ENCODE results near the gene ITIH4. TPM values are rescaled to one million over a fixed set of nuclear protein-coding genes. Genes with fewer than 3 reads are reported as not detected.

ITIH4 gene
- total RNA-seq, 2 donors from 2014 or later, result 6.0 to 6.2 TPM

- Histone ChIP-seq H3K9me3 (ENCODE audit: control insufficient read depth, low read length) (no peaks in the 10 kb centered on the region), H3K27me3 (ENCODE audit: control insufficient read depth, insufficient read depth, low read length, poor library complexity, severe bottlenecking) (no peaks in the 10 kb centered on the region), H3K27ac (ENCODE audit: low read depth, low read length) (no peak overlapping the region), H3K4me1 (ENCODE audit: control insufficient read depth, insufficient read depth, low read length) (no peaks in the 10 kb centered on the region), H3K9ac (ENCODE audit: extremely low read depth, low read length, poor library complexity, severe bottlenecking) (no peak overlapping the region), H3K4me3 (ENCODE audit: low read length) (no peak overlapping the region), H3K36me3 (ENCODE audit: control insufficient read depth, insufficient read depth, low read length) (no peaks in the 10 kb centered on the region)
- no peaks in the 10 kb centered on the region for H3K36me3 Mint-ChIP-seq (ENCODE audit: low read depth)
- WGBS, 2 experiments (ENCODE audit: insufficient coverage in 1 of 2, insufficient read length in 1 of 2), result 92 to 93% methylated on average over 10 to 12 of the region's 13 CpGs
- no peaks in the 10 kb centered on the region for H3K9me3 Mint-ChIP-seq
- H3K27me3 Mint-ChIP-seq (ENCODE audit: insufficient read depth), result peaks cover 11% of the 10 kb centered on the region
- H3K4me3 Mint-ChIP-seq, result no peak overlapping the region
- no peak for TF ChIP-seq CTCF (conservative IDR thresholded peaks at IDR 0.05)
- peaks cover 13% of the 10 kb centered on the region for H3K4me1 Mint-ChIP-seq
- H3K27ac Mint-ChIP-seq, result no peak overlapping the region
- no peak for DNase-seq
These were observed 57.0 kb downstream of the ITIH4 start for GRCh38 chr3:52773361-52774065.

- H3K27me3 Mint-ChIP-seq (ENCODE audit: insufficient read depth), result peaks cover 11% of the 10 kb centered on the region
- WGBS, 2 experiments (ENCODE audit: insufficient coverage in 1 of 2, insufficient read length in 1 of 2), result 92 to 95% methylated on average over 10 of the region's 10 CpGs
- Histone ChIP-seq H3K4me1 (ENCODE audit: control insufficient read depth, insufficient read depth, low read length) (no peaks in the 10 kb centered on the region), H3K27me3 (ENCODE audit: control insufficient read depth, insufficient read depth, low read length, poor library complexity, severe bottlenecking) (no peaks in the 10 kb centered on the region), H3K4me3 (ENCODE audit: low read length) (peak overlapping the region; percentile 91), H3K9ac (ENCODE audit: extremely low read depth, low read length, poor library complexity, severe bottlenecking) (no peak overlapping the region), H3K27ac (ENCODE audit: low read depth, low read length) (no peak overlapping the region), H3K36me3 (ENCODE audit: control insufficient read depth, insufficient read depth, low read length) (peaks cover 16% of the 10 kb centered on the region), H3K9me3 (ENCODE audit: control insufficient read depth, low read length) (no peaks in the 10 kb centered on the region)
- H3K9me3 Mint-ChIP-seq, result no peaks in the 10 kb centered on the region
- peaks cover 13% of the 10 kb centered on the region for H3K36me3 Mint-ChIP-seq (ENCODE audit: low read depth)
- H3K4me1 Mint-ChIP-seq, result peaks cover 13% of the 10 kb centered on the region
- H3K4me3 Mint-ChIP-seq, result peak overlapping the region; percentile 84
- TF ChIP-seq CTCF (conservative IDR thresholded peaks at IDR 0.05), result no peak
- H3K27ac Mint-ChIP-seq, result peak overlapping the region; percentile 99
- no peak for DNase-seq
These were observed 58.8 kb downstream of the ITIH4 start for GRCh38 chr3:52771702-52772101.

- H3K4me1 Mint-ChIP-seq, result peaks cover 13% of the 10 kb centered on the region
- H3K36me3 ChIP-seq (ENCODE audit: control insufficient read depth, insufficient read depth, low read length), result peaks cover 17% of the 10 kb centered on the region
- peaks cover 11% of the 10 kb centered on the region for H3K27me3 Mint-ChIP-seq (ENCODE audit: insufficient read depth)
- peak overlapping the region; percentile 91 for H3K4me3 ChIP-seq (ENCODE audit: low read length)
- H3K9me3 ChIP-seq (ENCODE audit: control insufficient read depth, low read length), result no peaks in the 10 kb centered on the region
- TF ChIP-seq CTCF (conservative IDR thresholded peaks at IDR 0.05), result no peak
- peak overlapping the region; percentile 84 for H3K4me3 Mint-ChIP-seq
- H3K27ac Mint-ChIP-seq, result peak overlapping the region; percentile 99
- no peaks in the 10 kb centered on the region for H3K4me1 ChIP-seq (ENCODE audit: control insufficient read depth, insufficient read depth, low read length)
- 60 to 64% methylated on average over 4 to 5 of the region's 5 CpGs for WGBS, 2 experiments (ENCODE audit: insufficient coverage in 1 of 2, insufficient read length in 1 of 2)
- H3K27me3 ChIP-seq (ENCODE audit: control insufficient read depth, insufficient read depth, low read length, poor library complexity, severe bottlenecking), result no peaks in the 10 kb centered on the region
- DNase-seq, result no peak
- H3K27ac ChIP-seq (ENCODE audit: low read depth, low read length), result peak overlapping the region; percentile 75
- peak overlapping the region; percentile 83 for H3K9ac ChIP-seq (ENCODE audit: extremely low read depth, low read length, poor library complexity, severe bottlenecking)
- H3K36me3 Mint-ChIP-seq (ENCODE audit: low read depth), result peaks cover 13% of the 10 kb centered on the region
- H3K9me3 Mint-ChIP-seq, result no peaks in the 10 kb centered on the region
These were observed 59.2 kb downstream of the ITIH4 start for GRCh38 chr3:52771334-52771681.
